KMS-11 (cell line): ENCODE results near the gene METTL22.

Experiments used
- H2AFZ ChIP-seq: fragments of 200-600 bp; sonication (generic); 2 replicates; pipeline ENCODE4 v1.6.1; 2016; ENCODE audit warnings: antibody characterized with exemption, mixed run types, low read depth
- H3K27ac ChIP-seq: fragments of 200-600 bp; sonication (generic); 2 replicates; pipeline ENCODE4 v1.6.1; 2016; ENCODE audit warnings: mild to moderate bottlenecking, mixed run types
- H3K27me3 ChIP-seq: fragments of 200-600 bp; sonication (generic); 2 replicates; pipeline ENCODE4 v1.6.1; 2017; ENCODE audit warnings: mild to moderate bottlenecking, low read depth, mixed run types, moderate library complexity; ENCODE audit not compliant: insufficient read depth
- H3K36me3 ChIP-seq: fragments of 200-600 bp; sonication (generic); 2 replicates; pipeline ENCODE4 v1.6.1; 2017; ENCODE audit warnings: mild to moderate bottlenecking, mixed run types; ENCODE audit not compliant: insufficient read depth
- H3K4me1 ChIP-seq: fragments of 200-600 bp; sonication (generic); 2 replicates; pipeline ENCODE4 v1.6.1; 2016; ENCODE audit warnings: mild to moderate bottlenecking, low read depth, mixed run types; ENCODE audit not compliant: poor library complexity, severe bottlenecking
- H3K4me2 ChIP-seq: fragments of 200-600 bp; sonication (generic); 2 replicates; pipeline ENCODE4 v1.7.0; 2016; ENCODE audit warnings: mild to moderate bottlenecking, mixed run types
- H3K4me3 ChIP-seq: fragments of 200-600 bp; sonication (generic); IDR thresholded peaks from 2 replicates; pipeline ENCODE4 v1.6.1; 2017; ENCODE audit warnings: low read depth, low read length, mixed read lengths; ENCODE audit not compliant: insufficient read depth
- H3K79me2 ChIP-seq: fragments of 200-600 bp; sonication (generic); 2 replicates; pipeline ENCODE4 v1.6.1; 2016; ENCODE audit warnings: low read depth, mixed run types; ENCODE audit not compliant: insufficient read depth
- H3K9ac ChIP-seq: fragments of 200-600 bp; sonication (generic); 2 replicates; pipeline ENCODE4 v1.6.1; 2016; ENCODE audit warnings: mild to moderate bottlenecking, mixed run types
- H4K20me1 ChIP-seq: fragments of 200-600 bp; sonication (generic); 2 replicates; pipeline ENCODE4 v1.6.1; 2016; ENCODE audit warnings: mild to moderate bottlenecking, mixed run types; ENCODE audit not compliant: insufficient read depth
- CTCF ChIP-seq: fragments of 200-600 bp; sonication (generic); conservative IDR thresholded peaks from 2 replicates; pipeline ENCODE4 v1.6.1; 2017; ENCODE audit warnings: low read depth, mild to moderate bottlenecking, antibody characterized with exemption, low read length, moderate library complexity, mixed read lengths

The METTL22 gene

GRCh38 chr16:8628981-8629725 is 7.7 kb downstream of the METTL22 start:
- H3K4me1 ChIP-seq, result no peaks in the 10 kb centered on the region
- no peak for TF ChIP-seq CTCF
- H4K20me1 ChIP-seq, result no peaks in the 10 kb centered on the region
- peaks cover 7% of the 10 kb centered on the region; the same call in 1 of the 2 replicates for H3K79me2 ChIP-seq
- no peak overlapping the region for H3K4me2 ChIP-seq
- no peak overlapping the region for H2AFZ ChIP-seq
- no peak overlapping the region for H3K9ac ChIP-seq
- H3K36me3 ChIP-seq, result peaks cover 10% of the 10 kb centered on the region; the same call in 1 of the 2 replicates
- no peaks in the 10 kb centered on the region for H3K27me3 ChIP-seq
- H3K4me3 ChIP-seq, result no peak overlapping the region
- H3K27ac ChIP-seq, result no peak overlapping the region

- Histone ChIP-seq H3K36me3 (peaks cover 10% of the 10 kb centered on the region; the same call in 1 of the 2 replicates), H3K4me1 (no peaks in the 10 kb centered on the region), H4K20me1 (no peaks in the 10 kb centered on the region), H3K9ac (no peak overlapping the region), H3K79me2 (no peaks in the 10 kb centered on the region), H3K27ac (no peak overlapping the region), H2AFZ (no peak overlapping the region), H3K4me3 (no peak overlapping the region), H3K4me2 (no peak overlapping the region), H3K27me3 (no peaks in the 10 kb centered on the region)
- no peak for TF ChIP-seq CTCF
Observed at GRCh38 chr16:8630255-8630953, 8.9 kb downstream of the METTL22 start.

GRCh38 chr16:8631373-8631772 is 9.9 kb downstream of the METTL22 start:
- no peaks in the 10 kb centered on the region for H3K27me3 ChIP-seq
- H3K79me2 ChIP-seq, result no peaks in the 10 kb centered on the region
- H3K4me3 ChIP-seq, result no peak overlapping the region
- H3K4me2 ChIP-seq, result no peak overlapping the region
- no peak overlapping the region for H2AFZ ChIP-seq
- no peak overlapping the region for H3K9ac ChIP-seq
- peaks cover 8% of the 10 kb centered on the region; the same call in 1 of the 2 replicates for H3K36me3 ChIP-seq
- no peak for TF ChIP-seq CTCF
- no peaks in the 10 kb centered on the region for H4K20me1 ChIP-seq
- no peaks in the 10 kb centered on the region for H3K4me1 ChIP-seq
- H3K27ac ChIP-seq, result no peak overlapping the region

- H2AFZ ChIP-seq, result no peak overlapping the region
- H3K79me2 ChIP-seq, result no peaks in the 10 kb centered on the region
- H3K27me3 ChIP-seq, result no peaks in the 10 kb centered on the region
- peaks cover 8% of the 10 kb centered on the region; the same call in 1 of the 2 replicates for H3K36me3 ChIP-seq
- H3K9ac ChIP-seq, result no peak overlapping the region
- no peak for TF ChIP-seq CTCF
- H3K4me2 ChIP-seq, result no peak overlapping the region
- H3K4me3 ChIP-seq, result no peak overlapping the region
- no peaks in the 10 kb centered on the region for H3K4me1 ChIP-seq
- H4K20me1 ChIP-seq, result no peaks in the 10 kb centered on the region
- no peak overlapping the region for H3K27ac ChIP-seq
Observed at GRCh38 chr16:8631818-8632465, 10.4 kb downstream of the METTL22 start.
